Chondrocyte (in vitro differentiated cells): ENCODE data around the gene KIF1A. TPM values are rescaled to one million over a fixed set of nuclear protein-coding genes. Genes with fewer than 3 reads are reported as not detected.
"Not testable (repeated sequence)": the region's sequence is repeated elsewhere in the genome, so short reads cannot be mapped to it uniquely, and the experiment has no call there.

ENCODE experiments used
- DNase-seq: peaks from one replicate; pipeline ENCODE4 v3.0.0; 2021; ENCODE audit warnings: mixed read lengths, low spot score
- H3K27ac Mint-ChIP-seq: one replicate; pipeline ENCODE4 v1.8.0; 2021; ENCODE audit warnings: mild to moderate bottlenecking, moderate library complexity, mixed read lengths; ENCODE audit not compliant: unreplicated experiment
- H3K27me3 Mint-ChIP-seq: 2 replicates; pipeline ENCODE4 v1.8.0; 2021; ENCODE audit warnings: low read depth, mixed read lengths
- H3K36me3 Mint-ChIP-seq: 2 replicates; pipeline ENCODE4 v1.8.0; 2021; ENCODE audit warnings: low read depth, mixed read lengths
- H3K4me1 Mint-ChIP-seq: 2 replicates; pipeline ENCODE4 v1.8.0; 2021; ENCODE audit warnings: low read depth, mild to moderate bottlenecking, mixed read lengths
- H3K4me3 Mint-ChIP-seq: one replicate; pipeline ENCODE4 v1.8.0; 2021; ENCODE audit warnings: mild to moderate bottlenecking, moderate library complexity, mixed read lengths; ENCODE audit not compliant: unreplicated experiment
- H3K9me3 Mint-ChIP-seq: 2 replicates; pipeline ENCODE4 v1.8.0; 2021; ENCODE audit warnings: low read depth, mixed read lengths
- CTCF ChIP-seq: fragments of 200-600 bp; sonication (generic); IDR thresholded peaks from 2 replicates; pipeline ENCODE4 v1.5.0; 2021; ENCODE audit warnings: antibody characterized with exemption, mild to moderate bottlenecking, moderate library complexity
- total RNA-seq: library from RNA; stranded (reverse); gene quantifications from 3 replicates; pipeline ENCODE4 v1.2.1, GENCODE V29; 2021

The KIF1A gene
- total RNA-seq, 1 donor from 2014 or later: 60.0 TPM

- no peaks in the 10 kb centered on the region for H3K9me3 Mint-ChIP-seq
- H3K27me3 Mint-ChIP-seq: no peaks in the 10 kb centered on the region
- H3K27ac Mint-ChIP-seq: no peak overlapping the region
- no peaks in the 10 kb centered on the region for H3K36me3 Mint-ChIP-seq
- peak; percentile 83 for DNase-seq
- no peak for TF ChIP-seq CTCF
- H3K4me1 Mint-ChIP-seq: no peaks in the 10 kb centered on the region
- H3K4me3 Mint-ChIP-seq: no peak overlapping the region
Observed at GRCh38 chr2:240781471-240782220, 38.4 kb downstream of the KIF1A start.

GRCh38 chr2:240780023-240780700 is 39.9 kb downstream of the KIF1A start:
- H3K27ac Mint-ChIP-seq: no peak overlapping the region
- H3K27me3 Mint-ChIP-seq: no peaks in the 10 kb centered on the region
- no peaks in the 10 kb centered on the region for H3K9me3 Mint-ChIP-seq
- no peak for TF ChIP-seq CTCF
- peak; percentile 88 for DNase-seq
- no peaks in the 10 kb centered on the region for H3K4me1 Mint-ChIP-seq
- no peak overlapping the region for H3K4me3 Mint-ChIP-seq
- peaks cover 2% of the 10 kb centered on the region for H3K36me3 Mint-ChIP-seq

- not testable (repeated sequence) for H3K9me3 Mint-ChIP-seq, H3K27ac Mint-ChIP-seq, H3K4me1 Mint-ChIP-seq, DNase-seq, H3K27me3 Mint-ChIP-seq, H3K36me3 Mint-ChIP-seq, H3K4me3 Mint-ChIP-seq
Observed at GRCh38 chr2:240779250-240779832, 40.7 kb downstream of the KIF1A start.

GRCh38 chr2:240778426-240778825 is 41.6 kb downstream of the KIF1A start:
- no peak for TF ChIP-seq CTCF
- no peak overlapping the region for H3K4me3 Mint-ChIP-seq
- H3K27me3 Mint-ChIP-seq: no peaks in the 10 kb centered on the region
- no peak overlapping the region for H3K27ac Mint-ChIP-seq
- DNase-seq: no peak
- no peaks in the 10 kb centered on the region for H3K4me1 Mint-ChIP-seq
- H3K36me3 Mint-ChIP-seq: peaks cover 6% of the 10 kb centered on the region
- H3K9me3 Mint-ChIP-seq: no peaks in the 10 kb centered on the region

- Mint-ChIP-seq H3K9me3 (no peaks in the 10 kb centered on the region), H3K27me3 (no peaks in the 10 kb centered on the region), H3K4me3 (no peak overlapping the region), H3K4me1 (no peaks in the 10 kb centered on the region), H3K36me3 (peaks cover 6% of the 10 kb centered on the region), H3K27ac (no peak overlapping the region)
- no peak for TF ChIP-seq CTCF
- DNase-seq: no peak
Observed at GRCh38 chr2:240777456-240778212, 42.4 kb downstream of the KIF1A start.
